ENCODE data around the gene KRT73.

GRCh38 chr12:52603314-52603713, 15.0 kb downstream of the KRT73 start:
- TF ChIP-seq CTCF (IDR thresholded peaks at IDR 0.05) = no peak
- no peak for TF ChIP-seq POLR2A (IDR thresholded peaks at IDR 0.05)
